Liver (tissue), 3 donors: ENCODE data around the gene UPK3A.
"Not testable (repeated sequence)": the region's sequence is repeated elsewhere in the genome, so short reads cannot be mapped to it uniquely, and the experiment has no call there.

Source experiments
- EGR1 ChIP-seq, 2 donors: IDR thresholded peaks; 2 replicates each; pipeline ENCODE4 v1.6.1; 2016 to 2018; ENCODE audit warnings: antibody characterized with exemption in 2 of 2, low read depth in 2 of 2
- GABPA ChIP-seq, 2 donors: IDR thresholded peaks in 1 of 2; conservative IDR thresholded peaks in 1 of 2; 2 replicates each; pipeline ENCODE4 v1.6.1; 2016; ENCODE audit warnings: antibody characterized with exemption in 2 of 2, mild to moderate bottlenecking in 1 of 2, moderate library complexity in 1 of 2
- HNF4A ChIP-seq, 2 donors: conservative IDR thresholded peaks; 2 replicates each; pipeline ENCODE4 v1.6.1; 2016; ENCODE audit warnings: antibody characterized with exemption in 2 of 2, mild to moderate bottlenecking in 2 of 2
- HNF4G ChIP-seq: IDR thresholded peaks from 2 replicates; pipeline ENCODE4 v1.6.1; 2016; ENCODE audit warnings: antibody characterized with exemption
- JUND ChIP-seq, 2 donors: IDR thresholded peaks; 2 replicates each; pipeline ENCODE4 v1.6.1; 2016; ENCODE audit warnings: antibody characterized with exemption in 2 of 2
- NR2F2 ChIP-seq: IDR thresholded peaks from 2 replicates; pipeline ENCODE4 v1.6.1; 2016; ENCODE audit warnings: antibody characterized with exemption
- RAD21 ChIP-seq, 2 donors: IDR thresholded peaks; 2 replicates each; pipeline ENCODE4 v1.6.1; 2016; ENCODE audit warnings: antibody characterized with exemption in 2 of 2, mild to moderate bottlenecking in 2 of 2
- SP1 ChIP-seq: IDR thresholded peaks from 2 replicates; pipeline ENCODE4 v1.6.1; 2018; ENCODE audit warnings: antibody characterized with exemption, mild to moderate bottlenecking
- TAF1 ChIP-seq: conservative IDR thresholded peaks from 2 replicates; pipeline ENCODE4 v1.6.1; 2016; ENCODE audit warnings: antibody characterized with exemption, mild to moderate bottlenecking
- TF ChIP-seq, protein P1 (sequence below): fragments of 150-350 bp; IDR thresholded peaks from 2 replicates; pipeline ENCODE4 v1.5.1; 2017; ENCODE audit warnings: improper control_type of control experiment, low read depth, low read length; ENCODE audit not compliant: missing input control
- TF ChIP-seq, protein P2 (sequence below): IDR thresholded peaks from 2 replicates; pipeline ENCODE4 v1.6.1; 2016; ENCODE audit warnings: antibody characterized with exemption
- TF ChIP-seq, protein P3 (sequence below): IDR thresholded peaks from 2 replicates; pipeline ENCODE4 v1.6.1; 2016; ENCODE audit warnings: antibody characterized with exemption
- TF ChIP-seq, protein P4 (sequence below): IDR thresholded peaks from 2 replicates; pipeline ENCODE4 v1.6.1; 2016; ENCODE audit warnings: antibody characterized with exemption, mild to moderate bottlenecking
- TF ChIP-seq, protein P5 (sequence below): IDR thresholded peaks from 2 replicates; pipeline ENCODE4 v1.6.1; 2016; ENCODE audit warnings: antibody characterized with exemption
- donor health status: healthy.
- donor health status: healthy.

DNA sequence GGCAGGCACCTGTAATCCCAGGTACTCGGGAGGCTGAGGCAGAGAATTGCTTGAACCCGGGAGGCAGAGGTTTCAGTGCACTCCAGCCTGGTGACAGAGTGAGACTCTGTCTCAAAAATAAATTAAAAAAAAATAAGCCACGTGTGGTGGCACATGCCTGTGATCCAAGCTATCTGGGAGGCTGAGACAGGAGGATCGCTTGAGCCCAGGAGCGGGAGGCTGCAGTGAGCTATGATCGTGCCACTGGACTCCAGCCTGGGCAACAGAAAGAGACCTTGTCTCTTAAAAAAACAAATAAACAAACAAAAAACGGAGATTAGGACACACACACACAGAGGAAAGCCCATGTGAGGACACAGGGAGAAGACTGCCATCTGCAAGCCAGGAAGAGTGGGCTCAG is 7.0 kb upstream of the UPK3A start:
- TF ChIP-seq, protein P1, sequence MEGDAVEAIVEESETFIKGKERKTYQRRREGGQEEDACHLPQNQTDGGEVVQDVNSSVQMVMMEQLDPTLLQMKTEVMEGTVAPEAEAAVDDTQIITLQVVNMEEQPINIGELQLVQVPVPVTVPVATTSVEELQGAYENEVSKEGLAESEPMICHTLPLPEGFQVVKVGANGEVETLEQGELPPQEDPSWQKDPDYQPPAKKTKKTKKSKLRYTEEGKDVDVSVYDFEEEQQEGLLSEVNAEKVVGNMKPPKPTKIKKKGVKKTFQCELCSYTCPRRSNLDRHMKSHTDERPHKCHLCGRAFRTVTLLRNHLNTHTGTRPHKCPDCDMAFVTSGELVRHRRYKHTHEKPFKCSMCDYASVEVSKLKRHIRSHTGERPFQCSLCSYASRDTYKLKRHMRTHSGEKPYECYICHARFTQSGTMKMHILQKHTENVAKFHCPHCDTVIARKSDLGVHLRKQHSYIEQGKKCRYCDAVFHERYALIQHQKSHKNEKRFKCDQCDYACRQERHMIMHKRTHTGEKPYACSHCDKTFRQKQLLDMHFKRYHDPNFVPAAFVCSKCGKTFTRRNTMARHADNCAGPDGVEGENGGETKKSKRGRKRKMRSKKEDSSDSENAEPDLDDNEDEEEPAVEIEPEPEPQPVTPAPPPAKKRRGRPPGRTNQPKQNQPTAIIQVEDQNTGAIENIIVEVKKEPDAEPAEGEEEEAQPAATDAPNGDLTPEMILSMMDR: not testable (repeated sequence)
- not testable (repeated sequence) for TF ChIP-seq NR2F2; JUND (IDR thresholded peaks at IDR 0.05); SP1; RAD21 (IDR thresholded peaks at IDR 0.05); HNF4A (conservative IDR thresholded peaks at IDR 0.05); GABPA (IDR thresholded peaks at IDR 0.05 in 1 of 2, conservative IDR thresholded peaks at IDR 0.05 in 1 of 2); EGR1 (IDR thresholded peaks at IDR 0.05; ENCODE audit: low read depth in 2 of 2); HNF4G; TAF1
- TF ChIP-seq, protein P2, sequence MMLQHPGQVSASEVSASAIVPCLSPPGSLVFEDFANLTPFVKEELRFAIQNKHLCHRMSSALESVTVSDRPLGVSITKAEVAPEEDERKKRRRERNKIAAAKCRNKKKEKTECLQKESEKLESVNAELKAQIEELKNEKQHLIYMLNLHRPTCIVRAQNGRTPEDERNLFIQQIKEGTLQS: not testable (repeated sequence)
- TF ChIP-seq, protein P3, sequence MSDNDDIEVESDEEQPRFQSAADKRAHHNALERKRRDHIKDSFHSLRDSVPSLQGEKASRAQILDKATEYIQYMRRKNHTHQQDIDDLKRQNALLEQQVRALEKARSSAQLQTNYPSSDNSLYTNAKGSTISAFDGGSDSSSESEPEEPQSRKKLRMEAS: not testable (repeated sequence)
- TF ChIP-seq, protein P4, sequence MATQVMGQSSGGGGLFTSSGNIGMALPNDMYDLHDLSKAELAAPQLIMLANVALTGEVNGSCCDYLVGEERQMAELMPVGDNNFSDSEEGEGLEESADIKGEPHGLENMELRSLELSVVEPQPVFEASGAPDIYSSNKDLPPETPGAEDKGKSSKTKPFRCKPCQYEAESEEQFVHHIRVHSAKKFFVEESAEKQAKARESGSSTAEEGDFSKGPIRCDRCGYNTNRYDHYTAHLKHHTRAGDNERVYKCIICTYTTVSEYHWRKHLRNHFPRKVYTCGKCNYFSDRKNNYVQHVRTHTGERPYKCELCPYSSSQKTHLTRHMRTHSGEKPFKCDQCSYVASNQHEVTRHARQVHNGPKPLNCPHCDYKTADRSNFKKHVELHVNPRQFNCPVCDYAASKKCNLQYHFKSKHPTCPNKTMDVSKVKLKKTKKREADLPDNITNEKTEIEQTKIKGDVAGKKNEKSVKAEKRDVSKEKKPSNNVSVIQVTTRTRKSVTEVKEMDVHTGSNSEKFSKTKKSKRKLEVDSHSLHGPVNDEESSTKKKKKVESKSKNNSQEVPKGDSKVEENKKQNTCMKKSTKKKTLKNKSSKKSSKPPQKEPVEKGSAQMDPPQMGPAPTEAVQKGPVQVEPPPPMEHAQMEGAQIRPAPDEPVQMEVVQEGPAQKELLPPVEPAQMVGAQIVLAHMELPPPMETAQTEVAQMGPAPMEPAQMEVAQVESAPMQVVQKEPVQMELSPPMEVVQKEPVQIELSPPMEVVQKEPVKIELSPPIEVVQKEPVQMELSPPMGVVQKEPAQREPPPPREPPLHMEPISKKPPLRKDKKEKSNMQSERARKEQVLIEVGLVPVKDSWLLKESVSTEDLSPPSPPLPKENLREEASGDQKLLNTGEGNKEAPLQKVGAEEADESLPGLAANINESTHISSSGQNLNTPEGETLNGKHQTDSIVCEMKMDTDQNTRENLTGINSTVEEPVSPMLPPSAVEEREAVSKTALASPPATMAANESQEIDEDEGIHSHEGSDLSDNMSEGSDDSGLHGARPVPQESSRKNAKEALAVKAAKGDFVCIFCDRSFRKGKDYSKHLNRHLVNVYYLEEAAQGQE: not testable (repeated sequence)
- TF ChIP-seq, protein P5, sequence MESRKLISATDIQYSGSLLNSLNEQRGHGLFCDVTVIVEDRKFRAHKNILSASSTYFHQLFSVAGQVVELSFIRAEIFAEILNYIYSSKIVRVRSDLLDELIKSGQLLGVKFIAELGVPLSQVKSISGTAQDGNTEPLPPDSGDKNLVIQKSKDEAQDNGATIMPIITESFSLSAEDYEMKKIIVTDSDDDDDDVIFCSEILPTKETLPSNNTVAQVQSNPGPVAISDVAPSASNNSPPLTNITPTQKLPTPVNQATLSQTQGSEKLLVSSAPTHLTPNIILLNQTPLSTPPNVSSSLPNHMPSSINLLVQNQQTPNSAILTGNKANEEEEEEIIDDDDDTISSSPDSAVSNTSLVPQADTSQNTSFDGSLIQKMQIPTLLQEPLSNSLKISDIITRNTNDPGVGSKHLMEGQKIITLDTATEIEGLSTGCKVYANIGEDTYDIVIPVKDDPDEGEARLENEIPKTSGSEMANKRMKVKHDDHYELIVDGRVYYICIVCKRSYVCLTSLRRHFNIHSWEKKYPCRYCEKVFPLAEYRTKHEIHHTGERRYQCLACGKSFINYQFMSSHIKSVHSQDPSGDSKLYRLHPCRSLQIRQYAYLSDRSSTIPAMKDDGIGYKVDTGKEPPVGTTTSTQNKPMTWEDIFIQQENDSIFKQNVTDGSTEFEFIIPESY: not testable (repeated sequence)
